ENCODE data around the gene OR10V1.
"Not testable (repeated sequence)": the region's sequence is repeated elsewhere in the genome, so short reads cannot be mapped to it uniquely, and the experiment has no call there.

DNA sequence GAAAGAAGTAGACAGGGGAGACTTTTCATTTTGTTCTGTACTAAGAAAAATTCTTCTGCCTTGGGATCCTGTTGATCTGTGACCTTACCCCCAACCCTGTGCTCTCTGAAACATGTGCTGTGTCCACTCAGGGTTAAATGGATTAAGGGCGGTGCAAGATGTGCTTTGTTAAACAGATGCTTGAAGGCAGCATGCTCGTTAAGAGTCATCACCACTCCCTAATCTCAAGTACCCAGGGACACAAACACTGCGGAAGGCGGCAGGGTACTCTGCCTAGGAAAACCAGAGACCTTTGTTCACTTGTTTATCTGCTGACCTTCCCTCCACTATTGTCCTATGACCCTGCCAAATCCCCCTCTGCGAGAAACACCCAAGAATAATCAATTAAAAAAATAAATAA, 13.5 kb downstream of the OR10V1 start:
- TF ChIP-seq, protein P1, sequence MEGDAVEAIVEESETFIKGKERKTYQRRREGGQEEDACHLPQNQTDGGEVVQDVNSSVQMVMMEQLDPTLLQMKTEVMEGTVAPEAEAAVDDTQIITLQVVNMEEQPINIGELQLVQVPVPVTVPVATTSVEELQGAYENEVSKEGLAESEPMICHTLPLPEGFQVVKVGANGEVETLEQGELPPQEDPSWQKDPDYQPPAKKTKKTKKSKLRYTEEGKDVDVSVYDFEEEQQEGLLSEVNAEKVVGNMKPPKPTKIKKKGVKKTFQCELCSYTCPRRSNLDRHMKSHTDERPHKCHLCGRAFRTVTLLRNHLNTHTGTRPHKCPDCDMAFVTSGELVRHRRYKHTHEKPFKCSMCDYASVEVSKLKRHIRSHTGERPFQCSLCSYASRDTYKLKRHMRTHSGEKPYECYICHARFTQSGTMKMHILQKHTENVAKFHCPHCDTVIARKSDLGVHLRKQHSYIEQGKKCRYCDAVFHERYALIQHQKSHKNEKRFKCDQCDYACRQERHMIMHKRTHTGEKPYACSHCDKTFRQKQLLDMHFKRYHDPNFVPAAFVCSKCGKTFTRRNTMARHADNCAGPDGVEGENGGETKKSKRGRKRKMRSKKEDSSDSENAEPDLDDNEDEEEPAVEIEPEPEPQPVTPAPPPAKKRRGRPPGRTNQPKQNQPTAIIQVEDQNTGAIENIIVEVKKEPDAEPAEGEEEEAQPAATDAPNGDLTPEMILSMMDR (conservative IDR thresholded peaks at IDR 0.05; ENCODE audit: low read depth, low read length) = not testable (repeated sequence)
- TF ChIP-seq EZH2phosphoT487 (IDR thresholded peaks at IDR 0.05; ENCODE audit: borderline replicate concordance, low read length); EZH2 (IDR thresholded peaks at IDR 0.05; ENCODE audit: low read length, unreplicated experiment): not testable (repeated sequence)

Measured in PC-3 (cell line).